Stimulated activated CD4-positive, alpha-beta T cell treated with anti-CD3 and anti-CD28 coated beads, Interleukin-1b, Interleukin-23, amount 100 ng/mL, for 1 hour (primary cell): ENCODE data around the gene CHRM3.

Experiments used
- DNase-seq, 2 donors: peaks; one replicate each; pipeline ENCODE4 v3.0.0-alpha.2; 2020; ENCODE audit warnings: low read depth in 2 of 2

The CHRM3 gene

DNA sequence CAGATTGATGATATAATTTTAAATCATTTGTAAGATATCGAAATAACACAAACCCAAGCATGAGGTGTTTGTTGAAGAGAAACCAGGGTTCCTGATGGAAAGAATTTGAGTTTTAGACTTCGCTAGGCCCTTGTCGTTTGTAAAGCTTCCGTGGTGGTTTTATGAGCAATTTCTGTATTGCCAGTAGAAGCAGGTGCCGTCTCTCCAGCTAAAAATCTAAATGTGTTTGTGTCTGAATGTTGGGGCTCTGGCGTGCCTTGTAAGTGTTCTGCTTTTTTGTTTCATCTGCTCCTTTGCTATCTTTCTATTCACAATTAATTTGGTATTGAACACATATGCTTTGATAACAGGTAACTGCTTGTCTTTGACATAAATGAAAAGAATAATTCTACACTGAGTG lies 27.5 kb downstream of the CHRM3 start:
- no peak for DNase-seq

DNA sequence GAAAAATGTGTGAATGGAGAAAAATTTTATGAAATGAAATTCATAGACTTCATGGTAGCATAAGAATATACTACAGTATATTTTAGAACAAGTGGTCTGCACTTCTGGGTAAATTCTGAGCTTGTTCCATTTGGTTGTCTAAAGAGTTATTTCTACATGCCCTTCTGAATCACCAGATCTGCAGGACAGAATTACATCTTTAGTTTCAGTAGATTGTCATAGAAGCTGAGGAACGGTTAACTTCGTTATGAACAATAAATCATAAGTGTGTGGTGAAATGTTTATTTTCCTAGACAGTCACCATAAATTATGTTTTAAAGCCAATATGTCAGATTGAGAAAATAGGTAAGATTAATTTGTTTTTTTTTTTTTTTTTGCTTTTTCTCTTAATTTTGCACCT lies 30.9 kb downstream of the CHRM3 start:
- DNase-seq: no peak

DNA sequence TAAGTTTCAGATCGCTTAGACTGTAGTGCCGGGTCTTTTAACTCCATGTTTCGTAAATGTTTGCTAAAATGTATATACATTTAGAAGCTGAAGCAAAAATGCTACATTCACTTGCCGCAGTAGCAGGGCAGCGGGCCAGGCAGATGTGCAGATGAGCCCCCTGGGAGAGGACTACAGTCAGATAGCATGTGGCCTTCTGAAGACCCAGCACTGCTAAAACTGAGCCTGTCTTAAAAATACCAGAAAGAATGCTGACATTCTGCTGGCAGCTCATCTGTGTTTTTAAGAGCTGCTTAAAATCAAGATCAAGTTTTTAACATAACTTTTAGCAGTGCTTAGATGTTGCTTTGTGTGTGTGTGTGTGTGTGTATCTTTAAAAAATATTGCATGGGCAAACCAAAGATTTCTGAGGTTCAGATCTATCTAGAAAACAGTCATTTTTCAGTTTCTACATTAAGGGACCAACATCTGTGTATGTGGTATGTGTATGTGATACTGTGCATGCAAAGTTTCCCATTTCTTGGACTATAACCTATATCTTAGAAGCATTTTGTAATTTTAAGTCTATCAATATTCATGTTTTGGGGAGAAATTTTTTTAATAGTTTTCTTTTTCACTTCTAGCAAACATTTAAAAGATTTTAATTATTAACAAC lies 31.7 kb downstream of the CHRM3 start:
- DNase-seq: no peak

DNA sequence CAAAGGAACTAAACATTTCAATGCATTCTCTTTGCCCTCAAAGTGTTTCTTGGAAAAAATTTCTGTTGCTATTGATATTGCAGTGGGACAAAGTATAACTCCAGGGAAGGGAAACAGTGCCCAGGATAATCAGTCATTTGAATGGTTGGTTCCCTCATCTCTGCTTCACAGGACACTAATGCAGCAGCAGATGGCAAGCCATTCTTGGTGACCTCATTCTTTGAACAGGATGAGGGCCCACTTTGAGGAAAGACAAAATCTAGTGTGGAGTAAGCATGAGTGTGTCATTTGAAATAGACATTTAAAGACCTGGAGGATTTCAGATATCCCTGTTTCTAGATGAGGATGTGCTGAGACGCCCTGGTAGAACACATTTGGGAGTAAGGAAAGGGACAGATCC lies 32.3 kb downstream of the CHRM3 start:
- no peak for DNase-seq

DNA sequence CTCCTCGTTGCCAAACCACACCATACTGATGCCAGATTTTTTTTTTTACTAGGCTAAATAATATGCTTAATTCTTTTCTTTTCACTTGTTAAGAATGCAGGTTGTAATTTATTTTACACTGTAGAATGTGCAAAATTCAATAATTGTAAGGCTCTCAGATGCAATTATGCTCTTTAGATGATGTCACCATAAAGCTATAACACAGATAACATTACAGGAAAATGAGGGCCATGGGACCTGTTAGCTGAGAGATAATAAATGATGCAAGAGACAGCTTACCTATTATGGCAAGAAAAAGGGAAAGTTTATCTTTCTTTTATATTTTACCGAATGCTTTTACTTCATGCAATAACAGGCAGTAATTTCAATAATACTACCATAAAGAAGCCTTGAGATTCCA lies 35.4 kb downstream of the CHRM3 start:
- no peak for DNase-seq

DNA sequence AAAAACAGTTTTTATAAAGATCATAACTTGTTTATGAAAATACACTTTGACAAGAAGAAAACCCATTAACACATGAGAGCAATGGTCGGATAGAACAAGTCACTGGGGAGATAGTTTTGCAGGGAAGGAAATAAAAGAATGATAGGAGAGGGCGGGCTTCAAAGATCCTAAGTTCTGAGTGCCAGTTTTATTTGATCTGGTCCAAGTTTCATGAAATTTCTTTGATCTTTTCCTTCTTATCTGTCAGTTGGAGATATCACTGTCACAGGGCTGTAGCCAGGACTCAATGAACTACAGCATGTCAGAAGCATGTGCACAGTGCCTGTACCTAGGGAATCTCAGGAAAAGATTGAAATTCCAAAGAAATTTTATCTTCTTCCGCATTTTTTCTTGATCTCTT lies 36.5 kb downstream of the CHRM3 start:
- DNase-seq: no peak

DNA sequence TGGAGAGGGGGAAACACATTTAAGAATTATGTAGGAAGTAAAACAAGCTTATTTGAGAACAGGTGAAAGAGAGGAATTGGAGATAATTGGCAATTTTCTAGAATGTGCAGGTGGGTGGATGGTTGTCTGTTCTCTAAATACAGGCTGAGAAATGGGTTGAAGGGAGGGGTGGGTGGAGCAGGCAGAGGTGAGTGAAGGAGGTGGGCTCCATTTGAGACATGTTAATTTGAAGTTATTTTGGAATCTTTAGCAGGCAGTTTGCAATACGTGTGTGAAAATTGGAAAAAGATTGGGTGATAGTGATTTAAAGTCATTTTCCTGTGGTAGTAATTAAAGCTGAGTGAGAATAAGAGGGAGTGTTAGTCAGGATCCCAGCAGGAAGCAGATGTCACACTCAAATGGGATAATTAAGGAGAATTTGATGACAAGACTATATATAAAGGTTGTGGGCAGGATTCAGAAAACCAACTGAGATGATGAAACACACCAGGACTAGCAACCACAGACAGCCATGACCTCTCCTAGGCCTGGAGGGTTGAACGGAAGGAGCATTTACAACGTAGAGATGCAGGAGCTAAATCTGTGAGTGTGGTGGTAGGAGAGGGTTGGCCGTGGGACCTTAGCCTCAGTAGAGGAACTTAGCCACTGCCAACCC lies 40.6 kb downstream of the CHRM3 start:
- no peak for DNase-seq

- no peak for DNase-seq
Measured at GRCh38 chr1:239427712-239428111, 41.3 kb downstream of the CHRM3 start.

GRCh38 chr1:239428120-239428710 lies 41.8 kb downstream of the CHRM3 start:
- DNase-seq: no peak

DNA sequence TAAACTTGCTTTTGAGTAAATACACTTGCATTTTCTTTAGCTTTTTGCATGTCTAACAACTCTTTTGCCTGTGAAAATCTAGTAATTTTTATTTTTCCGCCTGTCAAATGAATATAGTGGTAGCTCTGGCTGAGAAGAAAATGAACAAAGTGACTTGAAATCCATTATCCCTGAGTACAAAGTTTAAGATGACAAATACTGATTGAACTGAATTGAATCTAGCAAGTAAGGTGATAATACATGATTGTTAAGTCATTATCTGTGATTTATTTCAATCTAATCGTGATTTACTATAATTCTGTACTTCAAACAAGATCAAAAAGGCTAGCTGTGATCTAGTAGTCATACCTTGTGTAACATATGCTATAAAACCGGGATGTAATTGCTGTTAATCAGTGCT lies 42.8 kb downstream of the CHRM3 start:
- DNase-seq: no peak

- DNase-seq: no peak
Measured at GRCh38 chr1:239432255-239432654, 45.9 kb downstream of the CHRM3 start.

DNA sequence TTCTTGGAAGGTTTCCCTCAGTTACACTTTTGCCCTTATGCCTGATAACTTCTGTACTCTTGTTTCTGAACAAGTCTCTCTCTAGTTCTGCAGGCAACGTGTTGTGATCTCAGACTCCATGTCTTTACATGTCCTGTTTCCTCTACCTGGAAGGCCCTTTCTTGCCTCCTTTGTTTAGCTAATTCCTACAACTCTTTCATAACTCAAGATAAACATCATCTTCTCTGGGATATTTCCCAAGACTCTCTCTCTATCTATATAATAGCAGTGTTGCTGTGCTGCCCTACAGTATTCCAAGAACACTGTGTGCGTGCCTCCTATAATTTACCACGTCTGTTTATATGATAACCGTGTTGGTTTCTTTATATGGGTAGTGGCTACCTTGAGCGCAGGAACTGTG lies 47.8 kb downstream of the CHRM3 start:
- DNase-seq: no peak
